GM19035 (cell line): ENCODE measurements around the gene SMYD3.
"Not testable (repeated sequence)": the region's sequence is repeated elsewhere in the genome, so short reads cannot be mapped to it uniquely, and the experiment has no call there.

Experiments
- ATAC-seq: cut with Tn5 transposase; IDR thresholded peaks from one replicate; pipeline ENCODE4 v1.9.1; 2021; ENCODE audit not compliant: unreplicated experiment

SMYD3 gene

GRCh38 chr1:245714027-245714426 lies 793.1 kb downstream of the SMYD3 start:
- not testable (repeated sequence) for ATAC-seq

- no peak for ATAC-seq
Observed at GRCh38 chr1:245710961-245711903, 795.8 kb downstream of the SMYD3 start.

GRCh38 chr1:245707941-245708340 lies 799.1 kb downstream of the SMYD3 start:
- no peak for ATAC-seq

- ATAC-seq = no peak
Observed at GRCh38 chr1:245704765-245705164, 802.3 kb downstream of the SMYD3 start.

- ATAC-seq = no peak
Observed at GRCh38 chr1:245704341-245704740, 802.7 kb downstream of the SMYD3 start.

GRCh38 chr1:245702346-245702745 lies 804.7 kb downstream of the SMYD3 start:
- ATAC-seq = no peak

- no peak for ATAC-seq
Observed at GRCh38 chr1:245701631-245702030, 805.4 kb downstream of the SMYD3 start.

GRCh38 chr1:245700631-245701030 lies 806.4 kb downstream of the SMYD3 start:
- no peak for ATAC-seq
